GM12878 (cell line): ENCODE measurements around the gene OTULIN. TPM values are rescaled to one million over a fixed set of nuclear protein-coding genes. Genes with fewer than 3 reads are reported as not detected.

Experiments used
- ATAC-seq: fragments of 200-7000 bp; cut with Tn5 transposase; 3 replicates; pipeline ENCODE4 v1.9.1; 2020; ENCODE audit warnings: mild to moderate bottlenecking, moderate library complexity
- BruUV-seq: library from RNA; stranded (reverse); fragments of 400-500 nt; replicated peaks from 2 replicates; lab custom pipeline; 2021; lab: Mats Ljungman, UMichigan
- CTCF ChIA-PET: fragments of 300-600 bp; sonication (Branson Sonifier 250); formaldehyde crosslinking; extraction: SDS; loops from one replicate; lab custom pipeline; 2021; ENCODE audit warnings: inconsistent platforms; lab: Yijun Ruan, JAX
- POLR2A ChIA-PET: fragments of 350-600 bp; formaldehyde crosslinking; extraction: SDS; loops from one replicate; lab custom pipeline; 2021; ENCODE audit warnings: inconsistent platforms; lab: Charles Lee
- RAD21 ChIA-PET: fragments of 300-600 bp; sonication (Branson Sonifier 250); formaldehyde crosslinking; loops from one replicate; lab custom pipeline; 2023; ENCODE audit warnings: antibody characterized with exemption; ENCODE audit not compliant: unreplicated experiment; lab: Charles Lee
- SMC1A ChIA-PET: fragments of 300-600 bp; sonication (Branson Sonifier 250); formaldehyde crosslinking; loops from one replicate; lab custom pipeline; 2023; ENCODE audit not compliant: unreplicated experiment, uncharacterized antibody; lab: Charles Lee
- DNase-seq: peaks from one replicate; pipeline ENCODE4 v3.0.0-alpha.2; 2011; ENCODE audit warnings: low read depth, low spot score
- FAIRE-seq: peaks from 3 replicates; lab custom pipeline; 2011; peaks lifted over from hg19 to GRCh38; lab: Jason Lieb, UNC
- H2AFZ ChIP-seq: 2 replicates; pipeline ENCODE4 v1.6.0; 2011; ENCODE audit warnings: low read depth, low read length, control low read depth; ENCODE audit not compliant: control insufficient read depth
- H3K27ac ChIP-seq: 2 replicates; pipeline ENCODE4 v1.5.1; 2011; ENCODE audit warnings: control low read depth; ENCODE audit not compliant: control insufficient read depth, insufficient read depth
- H3K27me3 ChIP-seq, 2 experiments: replicated peaks in 1 of 2; 2 replicates each; pipeline versions ENCODE4 v1.6.0 to v1.6.1; 2011; ENCODE audit warnings: low read length in 1 of 2; ENCODE audit not compliant: control insufficient read depth in 2 of 2, insufficient read depth in 2 of 2
- H3K36me3 ChIP-seq, 2 experiments: 2 replicates each; pipeline ENCODE4 v1.5.1; 2011; ENCODE audit warnings: low read length in 1 of 2; ENCODE audit not compliant: control insufficient read depth in 2 of 2, insufficient read depth in 2 of 2
- H3K4me1 ChIP-seq: 2 replicates; pipeline ENCODE4 v1.6.1; 2011; ENCODE audit warnings: mild to moderate bottlenecking, low read length, moderate library complexity, mixed read lengths; ENCODE audit not compliant: control insufficient read depth, insufficient read depth
- H3K4me2 ChIP-seq: 2 replicates; pipeline ENCODE4 v1.6.0; 2011; ENCODE audit warnings: control low read depth; ENCODE audit not compliant: control insufficient read depth, insufficient read depth
- H3K4me3 ChIP-seq: fragments of 200-600 bp; sonication (generic); 2 replicates; pipeline ENCODE4 v1.5.1; 2016
- H3K79me2 ChIP-seq: 2 replicates; pipeline ENCODE4 v1.6.0; 2011; ENCODE audit warnings: low read length; ENCODE audit not compliant: control insufficient read depth, insufficient read depth
- H3K9ac ChIP-seq: 2 replicates; pipeline ENCODE4 v1.8.0; 2011; ENCODE audit warnings: low read length, control low read depth, mixed read lengths; ENCODE audit not compliant: control insufficient read depth, insufficient read depth
- H3K9me3 ChIP-seq: replicated peaks from 3 replicates; pipeline ENCODE4 v1.5.1; 2011; ENCODE audit warnings: mild to moderate bottlenecking, low read length; ENCODE audit not compliant: control insufficient read depth, insufficient read depth
- H4K20me1 ChIP-seq: 2 replicates; pipeline ENCODE4 v1.6.0; 2011; ENCODE audit not compliant: control insufficient read depth, insufficient read depth
- CBFB ChIP-seq: IDR thresholded peaks from 2 replicates; pipeline ENCODE4 v1.6.1; 2016; ENCODE audit warnings: antibody characterized with exemption, low read depth
- CBX3 ChIP-seq: fragments of 200-600 bp; sonication (generic); IDR thresholded peaks from 2 replicates; pipeline ENCODE4 v1.6.1; 2016; ENCODE audit warnings: low read depth, borderline replicate concordance
- IRF4 ChIP-seq: IDR thresholded peaks from 2 replicates; pipeline ENCODE4 v1.6.1; 2011; ENCODE audit warnings: low read depth, low read length
- NR2C2 ChIP-seq: IDR thresholded peaks from 2 replicates; pipeline ENCODE4 v1.6.1; 2011; ENCODE audit warnings: borderline replicate concordance, low read depth; ENCODE audit not compliant: control insufficient read depth, insufficient read length
- POLR2A ChIP-seq: IDR thresholded peaks from 2 replicates; pipeline ENCODE4 v1.6.1; 2011; ENCODE audit warnings: low read depth, mild to moderate bottlenecking, low read length
- POLR2AphosphoS2 ChIP-seq: IDR thresholded peaks from 2 replicates; pipeline ENCODE4 v1.6.1; 2011; ENCODE audit warnings: low read depth, mild to moderate bottlenecking, low read length, improper control_type of control experiment, moderate library complexity
- RBBP5 ChIP-seq: fragments of 200-600 bp; sonication (generic); conservative IDR thresholded peaks from 2 replicates; pipeline ENCODE4 v1.6.1; 2016
- ZNF622 ChIP-seq: fragments of 450-650 bp; IDR thresholded peaks from 2 replicates; pipeline ENCODE4 v1.6.1; 2017; ENCODE audit warnings: mild to moderate bottlenecking, inconsistent platforms
- WGBS: methylation state at CpG from one replicate; pipeline ENCODE4 v1.1.6; 2016; ENCODE audit warnings: low lambda C conversion rate; ENCODE audit not compliant: insufficient replicate concordance, insufficient coverage; ENCODE audit errors: missing lambda C conversion rate; 5-methylcytosine and 5-hydroxymethylcytosine counted together
- in situ Hi-C: fragments of 300-500 bp; cut with MboI; formaldehyde crosslinking; loops from 9 replicates; pipeline ENCODE4 v1.14.3; 2018; ENCODE audit warnings: mixed read lengths
- intact Hi-C: fragments of 100-400 bp; cut with micrococcal nuclease; formaldehyde crosslinking; loops from one replicate; pipeline ENCODE4 v1.14.2; 2022; ENCODE audit not compliant: unreplicated experiment
- polyA plus RNA-seq, 11 experiments: library from polyadenylated mRNA; depleted of rRNA in 4 of 11; unstranded in 6 of 11; stranded (reverse) in 5 of 11; fragments of >200 nt; fragmentation: Nextera tagmentation in 4 of 11; fragmentation: Illumina TruSeq in 1 of 11; extraction: Ambion mirVana in 4 of 11; extraction: Trizol in 1 of 11; gene quantifications; 1 replicate in 1 of 11; 2 replicates in 10 of 11; pipeline versions ENCODE4 v1.2.1 to v1.2.3, GENCODE V29; 2011 to 2016; ENCODE audit warnings: inconsistent platforms in 2 of 11, missing spikeins in 2 of 11, low read depth in 1 of 11
- total RNA-seq, 4 experiments: library from RNA; depleted of rRNA in 3 of 4; stranded (reverse); fragments of >200 nt in 3 of 4; fragmentation: Illumina TruSeq in 1 of 4; extraction: Trizol in 1 of 4; gene quantifications; 2 replicates each; pipeline versions ENCODE4 v1.2.1 to v1.2.3, GENCODE V29; 2013 to 2021
- TF ChIP-seq, protein P1 (sequence below): fragments of 450-650 bp; IDR thresholded peaks from 2 replicates; pipeline ENCODE4 v1.6.1; 2016; ENCODE audit warnings: mild to moderate bottlenecking
- TF ChIP-seq, protein P2 (sequence below): fragments of 450-650 bp; formaldehyde crosslinking; IDR thresholded peaks from 2 replicates; pipeline ENCODE4 v1.5.0; 2022; ENCODE audit warnings: mild to moderate bottlenecking, missing genetic modification characterization
- TF ChIP-seq, protein P3 (sequence below): IDR thresholded peaks from 2 replicates; pipeline ENCODE4 v1.6.1; 2012; ENCODE audit warnings: low read depth, low read length, improper control_type of control experiment

Gene OTULIN
- total and polyA plus RNA-seq, 10 of the 15 experiments (the other 5 are each of a cell fraction or from before 2014, with no cell fraction given) = 6.6 to 70.5 (median 28.7) TPM

DNA sequence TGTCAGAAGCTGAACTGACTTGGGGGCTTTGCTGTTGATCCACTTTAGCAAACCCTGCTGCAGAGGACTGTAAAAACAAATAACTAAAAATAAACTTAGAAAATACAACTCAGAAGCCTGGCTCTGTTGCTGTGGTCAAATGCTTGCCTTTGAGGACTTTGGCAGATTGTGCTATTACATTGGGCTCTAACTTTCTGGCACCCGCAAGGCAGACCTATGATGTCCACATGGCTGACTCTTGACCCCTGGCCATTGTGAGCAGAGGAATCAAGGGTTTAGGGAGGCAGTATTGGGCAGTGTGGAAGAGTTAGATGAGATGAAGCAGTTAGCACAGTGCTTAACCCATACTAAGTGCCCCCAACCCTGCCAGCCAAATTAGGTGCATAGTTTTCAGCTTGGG is 34.0 kb downstream of the OTULIN start:
- RAD21 ChIA-PET = no interaction called here
- no peak for ATAC-seq
- no peak for DNase-seq
- no peaks in the 10 kb centered on the region; the same call in 1 of the 2 replicates for H4K20me1 ChIP-seq
- TF ChIP-seq ZNF622 = no peak
- no peak for TF ChIP-seq CBFB
- TF ChIP-seq, protein P1, sequence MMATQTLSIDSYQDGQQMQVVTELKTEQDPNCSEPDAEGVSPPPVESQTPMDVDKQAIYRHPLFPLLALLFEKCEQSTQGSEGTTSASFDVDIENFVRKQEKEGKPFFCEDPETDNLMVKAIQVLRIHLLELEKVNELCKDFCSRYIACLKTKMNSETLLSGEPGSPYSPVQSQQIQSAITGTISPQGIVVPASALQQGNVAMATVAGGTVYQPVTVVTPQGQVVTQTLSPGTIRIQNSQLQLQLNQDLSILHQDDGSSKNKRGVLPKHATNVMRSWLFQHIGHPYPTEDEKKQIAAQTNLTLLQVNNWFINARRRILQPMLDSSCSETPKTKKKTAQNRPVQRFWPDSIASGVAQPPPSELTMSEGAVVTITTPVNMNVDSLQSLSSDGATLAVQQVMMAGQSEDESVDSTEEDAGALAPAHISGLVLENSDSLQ = no peak
- TF ChIP-seq POLR2AphosphoS2 = no peak
- no peak for TF ChIP-seq NR2C2
- TF ChIP-seq POLR2A = no peak
- no peak for TF ChIP-seq IRF4
- TF ChIP-seq, protein P2, sequence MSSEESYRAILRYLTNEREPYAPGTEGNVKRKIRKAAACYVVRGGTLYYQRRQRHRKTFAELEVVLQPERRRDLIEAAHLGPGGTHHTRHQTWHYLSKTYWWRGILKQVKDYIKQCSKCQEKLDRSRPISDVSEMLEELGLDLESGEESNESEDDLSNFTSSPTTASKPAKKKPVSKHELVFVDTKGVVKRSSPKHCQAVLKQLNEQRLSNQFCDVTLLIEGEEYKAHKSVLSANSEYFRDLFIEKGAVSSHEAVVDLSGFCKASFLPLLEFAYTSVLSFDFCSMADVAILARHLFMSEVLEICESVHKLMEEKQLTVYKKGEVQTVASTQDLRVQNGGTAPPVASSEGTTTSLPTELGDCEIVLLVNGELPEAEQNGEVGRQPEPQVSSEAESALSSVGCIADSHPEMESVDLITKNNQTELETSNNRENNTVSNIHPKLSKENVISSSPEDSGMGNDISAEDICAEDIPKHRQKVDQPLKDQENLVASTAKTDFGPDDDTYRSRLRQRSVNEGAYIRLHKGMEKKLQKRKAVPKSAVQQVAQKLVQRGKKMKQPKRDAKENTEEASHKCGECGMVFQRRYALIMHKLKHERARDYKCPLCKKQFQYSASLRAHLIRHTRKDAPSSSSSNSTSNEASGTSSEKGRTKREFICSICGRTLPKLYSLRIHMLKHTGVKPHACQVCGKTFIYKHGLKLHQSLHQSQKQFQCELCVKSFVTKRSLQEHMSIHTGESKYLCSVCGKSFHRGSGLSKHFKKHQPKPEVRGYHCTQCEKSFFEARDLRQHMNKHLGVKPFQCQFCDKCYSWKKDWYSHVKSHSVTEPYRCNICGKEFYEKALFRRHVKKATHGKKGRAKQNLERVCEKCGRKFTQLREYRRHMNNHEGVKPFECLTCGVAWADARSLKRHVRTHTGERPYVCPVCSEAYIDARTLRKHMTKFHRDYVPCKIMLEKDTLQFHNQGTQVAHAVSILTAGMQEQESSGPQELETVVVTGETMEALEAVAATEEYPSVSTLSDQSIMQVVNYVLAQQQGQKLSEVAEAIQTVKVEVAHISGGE (CRISPR knock-in tag) = no peak
- TF ChIP-seq, protein P3, sequence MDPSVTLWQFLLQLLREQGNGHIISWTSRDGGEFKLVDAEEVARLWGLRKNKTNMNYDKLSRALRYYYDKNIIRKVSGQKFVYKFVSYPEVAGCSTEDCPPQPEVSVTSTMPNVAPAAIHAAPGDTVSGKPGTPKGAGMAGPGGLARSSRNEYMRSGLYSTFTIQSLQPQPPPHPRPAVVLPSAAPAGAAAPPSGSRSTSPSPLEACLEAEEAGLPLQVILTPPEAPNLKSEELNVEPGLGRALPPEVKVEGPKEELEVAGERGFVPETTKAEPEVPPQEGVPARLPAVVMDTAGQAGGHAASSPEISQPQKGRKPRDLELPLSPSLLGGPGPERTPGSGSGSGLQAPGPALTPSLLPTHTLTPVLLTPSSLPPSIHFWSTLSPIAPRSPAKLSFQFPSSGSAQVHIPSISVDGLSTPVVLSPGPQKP = no peak
- no peak for TF ChIP-seq CBX3
- TF ChIP-seq RBBP5 = no peak
- TF ChIP-seq, all 136 proteins: peak for 0
- POLR2A ChIA-PET = no interaction called here
- in situ Hi-C loops = no loop called here
- FAIRE-seq = no peak
- Histone ChIP-seq H3K4me2 (no peak overlapping the region), H3K9me3 (no peaks in the 10 kb centered on the region), H2AFZ (no peak overlapping the region), H3K4me1 (no peaks in the 10 kb centered on the region), H3K36me3 (peaks cover 29 to 51% of the 10 kb centered on the region in 2 experiments), H3K27me3 (no peaks in the 10 kb centered on the region), H3K9ac (no peak overlapping the region), H3K27ac (no peak overlapping the region), H3K4me3 (no peak overlapping the region), H3K79me2 (no peaks in the 10 kb centered on the region; the same call in 1 of the 2 replicates)
- SMC1A ChIA-PET = interaction anchor here (1.2 kb wide), 1 partner anchor 16 kb away, joined by 3 read pairs; no protein-coding TSS in a partner anchor
- 100% methylated on average over 1 of the region's 1 CpG for WGBS
- no TSS peak for BruUV-seq
- CTCF ChIA-PET = no interaction called here
- intact Hi-C loops = no loop called here
